ENCODE data around the gene HDAC9.

Gene HDAC9

GRCh38 chr7:18792871-18793595 lies 297.5 kb downstream of the HDAC9 start:
- no peaks in the 10 kb centered on the region for H3K79me2 ChIP-seq (ENCODE audit: insufficient read depth, low read depth)
- H3K27me3 ChIP-seq (ENCODE audit: insufficient read depth, low read depth) = no peaks in the 10 kb centered on the region
- no peak overlapping the region for H3K9ac ChIP-seq
- no peaks in the 10 kb centered on the region for H3K36me3 ChIP-seq (ENCODE audit: insufficient read depth)
- H3K4me1 ChIP-seq (ENCODE audit: low read depth, poor library complexity, severe bottlenecking) = no peaks in the 10 kb centered on the region
- H3K4me2 ChIP-seq = no peak overlapping the region
- H2AFZ ChIP-seq (ENCODE audit: low read depth) = no peak overlapping the region
- no peak overlapping the region for H3K27ac ChIP-seq
- no peaks in the 10 kb centered on the region for H4K20me1 ChIP-seq (ENCODE audit: insufficient read depth)
- no peak overlapping the region for H3K4me3 ChIP-seq (IDR thresholded peaks at IDR 0.05; ENCODE audit: insufficient read depth, low read depth, low read length)
- no peak for TF ChIP-seq CTCF (conservative IDR thresholded peaks at IDR 0.05; ENCODE audit: low read depth, low read length)

DNA sequence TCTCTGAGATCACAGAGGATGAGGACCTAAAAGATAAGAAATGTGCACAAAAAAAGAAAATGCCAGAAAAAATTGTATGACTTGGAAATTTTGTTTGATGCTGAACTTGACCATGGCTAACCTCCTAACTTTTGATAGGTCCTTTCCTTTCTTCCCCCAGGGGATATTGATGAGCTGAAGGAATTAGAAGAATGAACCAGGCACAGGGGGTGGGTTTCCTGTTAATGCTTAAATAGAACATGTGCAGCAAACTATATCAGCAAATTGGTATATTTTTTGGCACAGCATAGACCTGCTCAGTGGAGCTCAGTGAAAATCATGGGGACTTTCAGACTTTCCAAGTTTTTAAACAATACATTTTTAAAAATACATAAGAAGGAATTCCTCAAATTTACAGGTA lies 300.7 kb downstream of the HDAC9 start:
- H3K36me3 ChIP-seq (ENCODE audit: insufficient read depth) = no peaks in the 10 kb centered on the region

DNA sequence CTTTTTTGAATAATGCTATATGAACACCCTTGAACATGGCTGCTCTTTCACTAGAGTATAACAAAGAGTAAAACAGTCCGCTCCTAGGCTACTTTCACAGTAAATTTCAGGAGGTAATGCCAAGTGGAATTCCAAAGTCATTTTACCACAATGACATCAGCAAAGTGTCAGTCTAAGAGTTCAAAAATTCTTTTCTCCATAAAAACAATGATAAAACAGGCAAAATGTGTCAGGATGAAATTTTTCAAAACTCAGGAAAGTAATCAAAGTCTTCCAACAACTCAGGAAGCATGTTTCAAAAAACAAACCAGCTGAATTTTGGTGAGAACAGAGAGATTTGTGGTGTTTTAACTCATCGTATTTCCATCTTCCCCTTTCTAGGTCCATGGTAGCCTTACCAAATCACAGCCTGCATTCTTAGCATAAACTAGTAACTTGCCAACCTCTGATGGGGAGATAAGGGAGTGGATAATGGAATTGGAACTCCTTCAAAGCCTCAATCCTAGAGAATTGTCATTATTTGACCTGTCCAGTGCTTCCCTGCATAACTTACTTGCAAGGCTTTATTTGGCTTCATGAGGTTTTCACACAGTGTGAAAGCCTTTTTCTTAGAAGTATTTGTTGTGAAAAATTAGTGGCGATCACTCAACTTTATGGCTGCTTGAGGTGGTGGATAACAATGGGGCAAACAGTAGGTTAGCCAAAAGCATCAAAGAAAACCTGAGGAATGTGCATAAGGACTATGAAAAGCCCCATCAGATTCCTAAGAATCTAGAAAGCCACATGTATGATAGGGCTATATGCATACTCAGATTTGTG lies 302.7 kb downstream of the HDAC9 start:
- H3K27me3 ChIP-seq (ENCODE audit: insufficient read depth, low read depth) = no peaks in the 10 kb centered on the region
- no peak overlapping the region for H3K9ac ChIP-seq
- H3K4me1 ChIP-seq (ENCODE audit: low read depth, poor library complexity, severe bottlenecking) = no peaks in the 10 kb centered on the region
- no peaks in the 10 kb centered on the region for H3K79me2 ChIP-seq (ENCODE audit: insufficient read depth, low read depth)
- no peak overlapping the region for H2AFZ ChIP-seq (ENCODE audit: low read depth)
- TF ChIP-seq CTCF (conservative IDR thresholded peaks at IDR 0.05; ENCODE audit: low read depth, low read length) = no peak
- no peak overlapping the region for H3K4me3 ChIP-seq (IDR thresholded peaks at IDR 0.05; ENCODE audit: insufficient read depth, low read depth, low read length)
- H3K36me3 ChIP-seq (ENCODE audit: insufficient read depth) = no peaks in the 10 kb centered on the region
- H3K4me2 ChIP-seq = no peak overlapping the region
- no peaks in the 10 kb centered on the region for H4K20me1 ChIP-seq (ENCODE audit: insufficient read depth)
- no peak overlapping the region for H3K27ac ChIP-seq

More for the DNA sequence above, 300.7 kb downstream of the HDAC9 start:
- Histone ChIP-seq H3K4me1 (ENCODE audit: low read depth, poor library complexity, severe bottlenecking) (no peaks in the 10 kb centered on the region), H3K9ac (no peak overlapping the region), H3K27me3 (ENCODE audit: insufficient read depth, low read depth) (no peaks in the 10 kb centered on the region), H3K4me2 (no peak overlapping the region), H4K20me1 (ENCODE audit: insufficient read depth) (no peaks in the 10 kb centered on the region), H2AFZ (ENCODE audit: low read depth) (no peak overlapping the region), H3K4me3 (IDR thresholded peaks at IDR 0.05; ENCODE audit: insufficient read depth, low read depth, low read length) (no peak overlapping the region), H3K27ac (no peak overlapping the region), H3K79me2 (ENCODE audit: insufficient read depth, low read depth) (no peaks in the 10 kb centered on the region)
- TF ChIP-seq CTCF (conservative IDR thresholded peaks at IDR 0.05; ENCODE audit: low read depth, low read length) = no peak

DNA sequence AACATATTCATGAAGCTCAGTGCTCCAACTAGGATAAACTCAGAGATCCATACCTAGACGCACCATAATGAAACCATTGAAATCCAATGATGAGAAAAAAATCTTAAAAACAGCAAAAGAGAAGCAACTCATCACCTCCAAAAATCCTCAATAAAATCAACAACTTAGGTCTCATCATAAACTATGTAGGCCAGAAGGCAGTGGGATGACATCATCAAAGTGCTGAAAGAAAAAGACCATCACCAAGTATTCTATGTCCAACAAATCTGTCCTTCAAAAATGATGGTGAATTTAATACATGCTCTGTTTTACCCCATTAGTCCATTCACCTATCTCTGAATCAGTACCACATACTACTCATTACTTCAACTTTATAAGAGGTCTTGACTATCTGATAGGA lies 304.4 kb downstream of the HDAC9 start:
- no peaks in the 10 kb centered on the region for H3K36me3 ChIP-seq (ENCODE audit: insufficient read depth)
- no peaks in the 10 kb centered on the region for H3K27me3 ChIP-seq (ENCODE audit: insufficient read depth, low read depth)
- no peak overlapping the region for H3K4me2 ChIP-seq
- H3K4me1 ChIP-seq (ENCODE audit: low read depth, poor library complexity, severe bottlenecking) = no peaks in the 10 kb centered on the region
- TF ChIP-seq CTCF (conservative IDR thresholded peaks at IDR 0.05; ENCODE audit: low read depth, low read length) = no peak
- H3K9ac ChIP-seq = no peak overlapping the region
- no peaks in the 10 kb centered on the region for H4K20me1 ChIP-seq (ENCODE audit: insufficient read depth)
- H3K79me2 ChIP-seq (ENCODE audit: insufficient read depth, low read depth) = no peaks in the 10 kb centered on the region
- no peak overlapping the region for H3K4me3 ChIP-seq (IDR thresholded peaks at IDR 0.05; ENCODE audit: insufficient read depth, low read depth, low read length)
- no peak overlapping the region for H3K27ac ChIP-seq
- H2AFZ ChIP-seq (ENCODE audit: low read depth) = no peak overlapping the region
